ENCODE data around the gene PRKCZ. TPM values are rescaled to one million over a fixed set of nuclear protein-coding genes. Genes with fewer than 3 reads are reported as not detected.

Gene PRKCZ
- total and polyA plus RNA-seq, 4 donors = 4.8 to 9.9 (median 8.4) TPM

GRCh38 chr1:2099886-2100779, 49.9 kb downstream of the PRKCZ start:
- Histone ChIP-seq H3K36me3 (ENCODE audit: control insufficient read depth in 4 of 4, insufficient read depth in 3 of 4, low read depth in 1 of 4, low read length in 3 of 4) (peaks cover 0 to 3% (median 1%) of the 10 kb centered on the region in 4 donors), H3K9ac (ENCODE audit: low read depth in 1 of 2, low read length in 2 of 2) (no peak overlapping the region), H3K27me3 (ENCODE audit: control insufficient read depth in 4 of 4, insufficient read depth in 4 of 4, low read length in 3 of 4) (no peaks in the 10 kb centered on the region), H3K4me1 (ENCODE audit: control insufficient read depth in 4 of 4, insufficient read depth in 4 of 4, low read length in 3 of 4) (peaks cover 0 to 3% (median 1%) of the 10 kb centered on the region in 4 donors), H3K9me3 (ENCODE audit: control insufficient read depth in 4 of 4, low read length in 3 of 4) (peaks cover 0 to 3% (median 0%) of the 10 kb centered on the region in 4 donors), H3K4me3 (ENCODE audit: low read depth in 1 of 3, low read length in 3 of 3) (no peak overlapping the region), H3K27ac (ENCODE audit: low read depth in 1 of 2, low read length in 2 of 2) (no peak overlapping the region)
- no peak for DNase-seq (ENCODE audit: low spot score)
- 93% methylated on average over 22 of the region's 22 CpGs for WGBS
- TF ChIP-seq EGR1 (IDR thresholded peaks at IDR 0.05; ENCODE audit: low read depth in 2 of 2) (no peak), FOXA1 (IDR thresholded peaks at IDR 0.05) (no peak), RAD21 (IDR thresholded peaks at IDR 0.05) (no peak), HNF4A (conservative IDR thresholded peaks at IDR 0.05) (no peak), NR2F2 (IDR thresholded peaks at IDR 0.05) (no peak)
- TF ChIP-seq, protein P1, sequence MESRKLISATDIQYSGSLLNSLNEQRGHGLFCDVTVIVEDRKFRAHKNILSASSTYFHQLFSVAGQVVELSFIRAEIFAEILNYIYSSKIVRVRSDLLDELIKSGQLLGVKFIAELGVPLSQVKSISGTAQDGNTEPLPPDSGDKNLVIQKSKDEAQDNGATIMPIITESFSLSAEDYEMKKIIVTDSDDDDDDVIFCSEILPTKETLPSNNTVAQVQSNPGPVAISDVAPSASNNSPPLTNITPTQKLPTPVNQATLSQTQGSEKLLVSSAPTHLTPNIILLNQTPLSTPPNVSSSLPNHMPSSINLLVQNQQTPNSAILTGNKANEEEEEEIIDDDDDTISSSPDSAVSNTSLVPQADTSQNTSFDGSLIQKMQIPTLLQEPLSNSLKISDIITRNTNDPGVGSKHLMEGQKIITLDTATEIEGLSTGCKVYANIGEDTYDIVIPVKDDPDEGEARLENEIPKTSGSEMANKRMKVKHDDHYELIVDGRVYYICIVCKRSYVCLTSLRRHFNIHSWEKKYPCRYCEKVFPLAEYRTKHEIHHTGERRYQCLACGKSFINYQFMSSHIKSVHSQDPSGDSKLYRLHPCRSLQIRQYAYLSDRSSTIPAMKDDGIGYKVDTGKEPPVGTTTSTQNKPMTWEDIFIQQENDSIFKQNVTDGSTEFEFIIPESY (IDR thresholded peaks at IDR 0.05) = no peak

DNA sequence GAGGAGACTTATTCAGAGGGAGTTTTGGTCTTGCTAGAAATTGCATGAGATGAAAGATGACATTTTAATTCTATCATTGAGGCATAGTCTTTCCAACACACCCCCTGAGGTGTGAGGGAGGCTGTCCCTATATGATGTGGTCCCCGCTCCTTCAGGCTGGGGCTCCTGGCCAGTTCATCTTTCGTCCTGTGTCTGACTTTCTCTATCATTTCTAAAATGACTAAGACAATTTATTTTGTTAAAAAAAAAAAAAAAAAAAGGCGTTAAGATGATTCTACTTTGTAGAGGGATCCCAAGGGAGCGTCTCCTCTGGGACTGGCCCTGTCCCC, 50.5 kb downstream of the PRKCZ start:
- 95% methylated on average over 4 of the region's 4 CpGs for WGBS

More for the DNA sequence above, 50.5 kb downstream of the PRKCZ start:
- Histone ChIP-seq H3K27ac (ENCODE audit: low read depth in 1 of 2, low read length in 2 of 2) (no peak overlapping the region), H3K9ac (ENCODE audit: low read depth in 1 of 2, low read length in 2 of 2) (no peak overlapping the region), H3K36me3 (ENCODE audit: control insufficient read depth in 4 of 4, insufficient read depth in 3 of 4, low read depth in 1 of 4, low read length in 3 of 4) (peaks cover 0 to 3% (median 1%) of the 10 kb centered on the region in 4 donors), H3K4me1 (ENCODE audit: control insufficient read depth in 4 of 4, insufficient read depth in 4 of 4, low read length in 3 of 4) (peaks cover 0 to 3% (median 1%) of the 10 kb centered on the region in 4 donors), H3K4me3 (ENCODE audit: low read depth in 1 of 3, low read length in 3 of 3) (no peak overlapping the region), H3K9me3 (ENCODE audit: control insufficient read depth in 4 of 4, low read length in 3 of 4) (peaks cover 0 to 3% (median 0%) of the 10 kb centered on the region in 4 donors), H3K27me3 (ENCODE audit: control insufficient read depth in 4 of 4, insufficient read depth in 4 of 4, low read length in 3 of 4) (no peaks in the 10 kb centered on the region)
- TF ChIP-seq RXRA (IDR thresholded peaks at IDR 0.05) = no peak
- TF ChIP-seq FOXA1 (IDR thresholded peaks at IDR 0.05) = no peak
- no peak for TF ChIP-seq JUND (IDR thresholded peaks at IDR 0.05)
- TF ChIP-seq FOXA2 (IDR thresholded peaks at IDR 0.05) = no peak
- TF ChIP-seq HNF4G (IDR thresholded peaks at IDR 0.05) = no peak
- TF ChIP-seq SP1 (IDR thresholded peaks at IDR 0.05) = no peak
- no peak for TF ChIP-seq RAD21 (IDR thresholded peaks at IDR 0.05)
- no peak for TF ChIP-seq CTCF (IDR thresholded peaks at IDR 0.05; ENCODE audit: low read depth, low read length, missing input control)
- TF ChIP-seq, protein P2, sequence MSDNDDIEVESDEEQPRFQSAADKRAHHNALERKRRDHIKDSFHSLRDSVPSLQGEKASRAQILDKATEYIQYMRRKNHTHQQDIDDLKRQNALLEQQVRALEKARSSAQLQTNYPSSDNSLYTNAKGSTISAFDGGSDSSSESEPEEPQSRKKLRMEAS (IDR thresholded peaks at IDR 0.05) = no peak
- no peak for TF ChIP-seq EGR1 (IDR thresholded peaks at IDR 0.05; ENCODE audit: low read depth in 2 of 2)
- no peak for TF ChIP-seq NR2F2 (IDR thresholded peaks at IDR 0.05)
- no peak for TF ChIP-seq YY1 (IDR thresholded peaks at IDR 0.05)
- TF ChIP-seq TAF1 (conservative IDR thresholded peaks at IDR 0.05) = no peak
- no peak for TF ChIP-seq HNF4A (conservative IDR thresholded peaks at IDR 0.05)
- TF ChIP-seq, protein P3, sequence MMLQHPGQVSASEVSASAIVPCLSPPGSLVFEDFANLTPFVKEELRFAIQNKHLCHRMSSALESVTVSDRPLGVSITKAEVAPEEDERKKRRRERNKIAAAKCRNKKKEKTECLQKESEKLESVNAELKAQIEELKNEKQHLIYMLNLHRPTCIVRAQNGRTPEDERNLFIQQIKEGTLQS (IDR thresholded peaks at IDR 0.05) = no peak
- TF ChIP-seq REST (IDR thresholded peaks at IDR 0.05) = no peak
- TF ChIP-seq, protein P1 (IDR thresholded peaks at IDR 0.05) = no peak
- DNase-seq (ENCODE audit: low spot score) = no peak
